ENCODE data around the gene VGLL3.

VGLL3 gene

DNA sequence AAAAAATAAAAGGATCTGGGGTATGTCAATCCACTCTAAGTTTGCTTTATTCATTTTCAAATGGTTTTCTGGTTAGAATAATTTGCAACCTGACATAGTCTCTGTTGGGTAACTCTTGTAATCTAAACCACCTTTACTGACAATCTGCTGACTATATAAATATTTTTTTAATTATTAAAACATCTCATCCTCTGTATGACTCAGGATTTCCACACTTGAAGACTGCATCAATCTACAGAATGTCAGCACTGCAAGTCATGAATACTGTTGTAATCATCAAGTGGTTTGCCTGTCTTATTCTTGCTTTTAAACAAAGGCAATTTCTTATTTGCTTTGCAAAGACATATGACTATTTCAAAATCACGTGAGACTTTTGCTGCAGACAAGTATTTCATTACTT lies 42.1 kb downstream of the VGLL3 start:
- DNase-seq: no peak

DNA sequence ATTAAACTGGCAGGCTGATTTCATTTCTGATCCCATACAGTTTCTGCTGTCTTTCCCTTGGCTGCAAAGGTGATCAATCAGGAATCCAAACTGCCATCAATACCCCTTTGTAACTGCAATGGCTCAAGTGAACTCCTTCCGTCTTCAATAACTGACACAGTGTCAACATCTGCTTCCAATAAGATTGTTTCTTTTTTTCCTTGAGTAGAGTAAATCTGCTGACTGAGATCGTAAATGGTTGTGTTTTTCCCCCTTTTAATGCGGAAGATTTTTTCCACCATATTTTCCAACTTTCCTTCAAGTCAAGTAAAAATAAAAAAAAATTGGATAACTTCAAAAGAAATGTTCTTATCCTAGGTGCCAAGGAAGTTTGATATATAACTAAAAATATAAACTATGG lies 48.7 kb downstream of the VGLL3 start:
- no peak for DNase-seq

DNA sequence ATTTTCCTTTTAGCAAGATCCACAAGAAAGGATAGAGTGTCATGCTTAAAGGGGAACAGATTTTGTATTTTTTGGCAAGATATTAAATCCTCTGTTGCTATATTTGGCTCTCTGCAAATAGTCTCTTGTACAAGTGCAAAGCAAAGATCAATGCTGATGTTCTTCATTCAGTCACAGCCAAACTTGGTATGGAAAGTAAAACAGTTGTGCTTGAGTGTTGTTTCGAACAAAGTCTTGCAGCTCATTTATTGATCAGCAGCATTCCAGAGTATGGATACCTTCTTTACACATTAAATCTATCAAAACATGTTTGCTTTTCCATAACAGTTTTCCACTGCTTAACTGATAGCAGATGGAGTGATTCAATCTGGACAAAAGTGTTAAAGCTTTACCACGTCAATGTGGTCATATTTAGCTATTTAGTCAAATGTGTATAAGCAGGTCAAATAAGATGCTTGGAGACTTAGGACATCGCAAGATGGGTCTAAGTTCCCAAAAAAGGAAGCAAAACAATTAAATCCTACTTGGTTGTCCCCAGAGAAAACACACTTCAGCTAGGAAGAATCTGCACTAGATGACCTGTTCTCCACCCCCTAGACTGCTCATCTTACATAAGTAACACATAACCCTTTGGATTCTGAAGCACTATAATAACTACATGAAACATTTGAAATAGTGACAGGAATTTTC lies 52.4 kb downstream of the VGLL3 start:
- DNase-seq: no peak

GRCh38 chr3:86937306-86937791 lies 53.6 kb downstream of the VGLL3 start:
- DNase-seq: no peak

GRCh38 chr3:86934851-86935250 lies 56.1 kb downstream of the VGLL3 start:
- DNase-seq: no peak

DNA sequence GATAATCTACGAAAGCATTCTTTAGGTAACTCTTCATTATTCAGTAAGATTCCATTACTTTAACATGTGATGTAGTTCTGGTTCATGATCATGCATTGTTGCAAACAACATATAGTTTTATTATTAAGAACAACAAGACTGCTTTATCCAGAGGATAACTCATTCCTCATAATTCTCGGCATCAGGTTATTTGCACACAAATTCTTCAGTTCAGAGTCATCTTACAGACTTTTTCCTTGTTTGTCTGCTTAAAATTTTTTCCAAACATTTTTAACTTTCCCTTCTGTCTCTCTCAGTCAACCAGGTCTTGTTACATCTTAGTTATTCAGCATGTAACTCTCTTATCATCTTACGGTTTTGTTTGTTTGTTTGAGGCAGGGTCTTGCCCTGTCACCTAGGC lies 60.1 kb downstream of the VGLL3 start:
- DNase-seq: no peak

GRCh38 chr3:86930181-86930580 lies 60.8 kb downstream of the VGLL3 start:
- no peak for DNase-seq

GRCh38 chr3:86929046-86929445 lies 61.9 kb downstream of the VGLL3 start:
- no peak for DNase-seq

- DNase-seq: no peak
These were observed 67.9 kb downstream of the VGLL3 start for GRCh38 chr3:86923071-86923491.

DNA sequence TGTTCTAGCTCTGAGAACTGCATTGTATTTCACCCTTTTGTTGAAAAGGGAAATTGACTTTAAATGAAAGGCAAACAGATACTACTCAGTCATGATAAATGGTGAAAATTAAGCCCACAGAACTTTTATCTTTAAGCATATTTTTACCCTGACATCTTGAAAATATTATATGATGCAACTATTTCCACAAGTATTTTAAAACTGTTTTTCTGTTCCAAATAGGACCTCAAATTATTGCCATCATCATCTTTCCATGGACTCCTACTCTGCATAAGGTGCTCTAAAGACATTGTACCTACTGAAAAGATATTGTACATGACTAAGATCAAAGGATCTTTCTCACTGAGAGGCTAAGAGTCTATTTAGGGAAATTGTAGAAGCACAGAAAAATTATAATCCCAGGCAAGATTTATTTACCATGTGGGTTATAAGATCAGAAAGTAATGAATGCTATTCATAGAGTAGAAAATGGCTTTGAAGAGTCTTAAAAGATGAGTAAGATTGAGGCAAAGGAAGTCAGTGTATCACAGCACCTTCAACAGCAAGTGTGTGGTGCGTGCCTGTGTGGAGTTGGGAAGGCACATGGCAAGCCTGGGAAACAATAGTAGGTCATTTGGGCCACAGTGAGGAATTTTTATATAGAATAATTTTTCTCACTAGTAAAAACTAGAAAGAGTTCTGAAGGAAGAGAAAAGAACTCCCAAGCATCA lies 68.8 kb downstream of the VGLL3 start:
- DNase-seq: no peak

DNA sequence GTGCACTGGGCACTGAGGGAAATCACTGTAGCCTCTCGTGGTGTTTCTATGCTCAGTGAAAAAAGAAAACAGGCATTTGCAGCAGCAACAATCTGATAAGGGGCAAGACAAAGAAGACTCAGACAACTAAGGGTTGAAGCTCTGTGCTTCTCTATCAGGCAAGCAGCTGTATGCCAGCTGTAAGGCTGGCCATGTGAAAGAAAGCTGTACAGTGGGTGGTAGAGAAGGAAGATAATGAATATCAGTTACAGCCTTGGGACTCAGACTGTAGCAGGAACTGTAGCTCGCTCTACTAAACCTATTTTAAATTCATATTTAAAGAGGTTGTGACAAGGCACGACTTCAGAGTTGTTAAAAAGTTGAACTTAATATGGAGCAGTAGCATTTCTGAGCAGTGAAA lies 76.3 kb downstream of the VGLL3 start:
- DNase-seq: no peak

GRCh38 chr3:86913160-86913559 lies 77.8 kb downstream of the VGLL3 start:
- DNase-seq: no peak

GRCh38 chr3:86895202-86895601 lies 95.7 kb downstream of the VGLL3 start:
- no peak for DNase-seq

GRCh38 chr3:86890741-86891396 lies 100.1 kb downstream of the VGLL3 start:
- no peak for DNase-seq
